Right atrium auricular region (tissue), 2 donors: ENCODE results near the gene HOXD12. TPM values are rescaled to one million over a fixed set of nuclear protein-coding genes. Genes with fewer than 3 reads are reported as not detected.
A peak's percentile ranks its signal among the peaks of the same experiment; 100 is the strongest.

Experiments used
- DNase-seq: peaks from one replicate; pipeline ENCODE4 v3.0.0-alpha.2; 2019; ENCODE audit warnings: low spot score
- H3K27ac ChIP-seq, 2 donors: fragments of 200-600 bp; sonication (generic); 1 replicate in 1 of 2; 2 replicates in 1 of 2; pipeline ENCODE4 v1.5.1; 2016 to 2019
- H3K27me3 ChIP-seq, 2 donors: fragments of 200-600 bp; sonication (generic); one replicate each; pipeline versions ENCODE4 v1.5.1 to v1.6.0; 2017 to 2019
- H3K36me3 ChIP-seq: fragments of 200-600 bp; sonication (generic); one replicate; pipeline ENCODE4 v1.5.1; 2016
- H3K4me1 ChIP-seq, 2 donors: fragments of 200-600 bp; sonication (generic); one replicate each; pipeline versions ENCODE4 v1.5.1 to v1.6.0; 2017 to 2019
- H3K4me3 ChIP-seq, 2 donors: fragments of 200-600 bp; sonication (generic); 1 replicate in 1 of 2; 2 replicates in 1 of 2; pipeline ENCODE4 v1.5.1; 2017 to 2019; ENCODE audit warnings: mild to moderate bottlenecking in 1 of 2, moderate library complexity in 1 of 2
- H3K9me3 ChIP-seq, 2 donors: fragments of 200-600 bp; sonication (generic); one replicate each; pipeline ENCODE4 v1.5.1; 2019
- total RNA-seq, 2 donors: library from RNA; depleted of rRNA; stranded (reverse); fragments of >200 nt; gene quantifications; one replicate each; pipeline ENCODE4 v1.1.0, GENCODE V29; 2016
- TF ChIP-seq, protein P1 (sequence below), 2 donors: fragments of 200-600 bp; sonication (generic); IDR thresholded peaks; one replicate each; pipeline ENCODE4 v1.5.1; 2019; ENCODE audit warnings: antibody characterized with exemption in 2 of 2

Gene HOXD12
- total RNA-seq, 2 donors from 2014 or later, result not detected

DNA sequence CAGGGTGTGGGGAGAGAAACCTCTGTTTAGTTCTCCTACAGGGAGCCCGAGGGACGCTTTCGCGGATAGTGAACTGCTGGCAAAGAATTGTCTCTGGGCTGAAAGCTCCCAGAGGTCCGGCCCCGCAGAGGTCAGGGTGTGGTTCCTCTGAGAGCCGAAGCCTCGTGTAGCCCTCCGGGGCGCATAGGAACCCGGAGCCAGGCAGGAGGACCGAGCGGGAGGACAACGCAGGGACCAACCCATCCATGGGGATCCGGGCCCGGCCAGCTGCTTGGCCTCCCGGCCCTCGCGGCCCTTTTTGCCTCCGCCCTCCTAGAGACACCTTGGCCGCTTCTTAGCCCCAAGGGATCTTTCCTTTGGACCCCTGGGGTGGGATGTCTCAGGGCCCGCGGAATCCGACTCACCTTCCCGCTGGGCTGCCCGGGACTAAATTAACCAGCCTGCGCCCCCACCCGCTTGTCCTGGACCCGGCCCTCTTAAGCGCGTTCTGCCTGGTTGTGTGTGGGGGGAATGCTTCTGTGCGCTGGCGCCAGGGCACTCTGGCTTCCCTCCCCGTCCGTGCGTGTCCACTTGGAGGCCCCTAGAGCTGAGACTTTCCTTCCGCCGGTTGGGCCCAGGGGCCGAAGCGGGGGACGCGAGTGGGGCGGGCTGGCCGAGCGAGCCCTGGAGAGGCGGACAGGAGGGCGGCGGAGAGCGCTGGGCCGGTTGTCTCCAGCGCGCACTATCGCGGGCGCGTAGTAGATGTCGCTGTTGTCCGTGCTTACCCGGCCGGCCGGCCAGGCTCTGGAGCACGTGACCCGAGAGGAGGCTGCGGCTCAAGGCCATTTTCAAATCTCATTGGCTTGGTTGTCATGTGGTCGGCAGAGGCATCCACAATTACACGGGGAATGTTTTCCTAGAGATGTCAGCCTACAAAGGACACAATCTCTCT is 16.6 kb downstream of the HOXD12 start, which contains the start of gene HOXD10:
HOXD10 (plus strand) TSS at position 896 of the 931 bp plus-strand sequence. CDS start 56 bp downstream, outside the sequence.
- no peak for DNase-seq
- peaks cover 87 to 92% of the 10 kb centered on the region in 2 donors for H3K27me3 ChIP-seq
- H3K4me1 ChIP-seq, result peaks cover 0 to 6% of the 10 kb centered on the region in 2 donors
- peaks cover 0 to 4% of the 10 kb centered on the region in 2 donors for H3K9me3 ChIP-seq
- no peaks in the 10 kb centered on the region for H3K36me3 ChIP-seq
- H3K4me3 ChIP-seq, result no peak within 1 kb of the TSS
- no peak within 1 kb of the TSS for H3K27ac ChIP-seq
- TF ChIP-seq, protein P1, sequence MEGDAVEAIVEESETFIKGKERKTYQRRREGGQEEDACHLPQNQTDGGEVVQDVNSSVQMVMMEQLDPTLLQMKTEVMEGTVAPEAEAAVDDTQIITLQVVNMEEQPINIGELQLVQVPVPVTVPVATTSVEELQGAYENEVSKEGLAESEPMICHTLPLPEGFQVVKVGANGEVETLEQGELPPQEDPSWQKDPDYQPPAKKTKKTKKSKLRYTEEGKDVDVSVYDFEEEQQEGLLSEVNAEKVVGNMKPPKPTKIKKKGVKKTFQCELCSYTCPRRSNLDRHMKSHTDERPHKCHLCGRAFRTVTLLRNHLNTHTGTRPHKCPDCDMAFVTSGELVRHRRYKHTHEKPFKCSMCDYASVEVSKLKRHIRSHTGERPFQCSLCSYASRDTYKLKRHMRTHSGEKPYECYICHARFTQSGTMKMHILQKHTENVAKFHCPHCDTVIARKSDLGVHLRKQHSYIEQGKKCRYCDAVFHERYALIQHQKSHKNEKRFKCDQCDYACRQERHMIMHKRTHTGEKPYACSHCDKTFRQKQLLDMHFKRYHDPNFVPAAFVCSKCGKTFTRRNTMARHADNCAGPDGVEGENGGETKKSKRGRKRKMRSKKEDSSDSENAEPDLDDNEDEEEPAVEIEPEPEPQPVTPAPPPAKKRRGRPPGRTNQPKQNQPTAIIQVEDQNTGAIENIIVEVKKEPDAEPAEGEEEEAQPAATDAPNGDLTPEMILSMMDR (IDR thresholded peaks at IDR 0.05), result no peak

DNA sequence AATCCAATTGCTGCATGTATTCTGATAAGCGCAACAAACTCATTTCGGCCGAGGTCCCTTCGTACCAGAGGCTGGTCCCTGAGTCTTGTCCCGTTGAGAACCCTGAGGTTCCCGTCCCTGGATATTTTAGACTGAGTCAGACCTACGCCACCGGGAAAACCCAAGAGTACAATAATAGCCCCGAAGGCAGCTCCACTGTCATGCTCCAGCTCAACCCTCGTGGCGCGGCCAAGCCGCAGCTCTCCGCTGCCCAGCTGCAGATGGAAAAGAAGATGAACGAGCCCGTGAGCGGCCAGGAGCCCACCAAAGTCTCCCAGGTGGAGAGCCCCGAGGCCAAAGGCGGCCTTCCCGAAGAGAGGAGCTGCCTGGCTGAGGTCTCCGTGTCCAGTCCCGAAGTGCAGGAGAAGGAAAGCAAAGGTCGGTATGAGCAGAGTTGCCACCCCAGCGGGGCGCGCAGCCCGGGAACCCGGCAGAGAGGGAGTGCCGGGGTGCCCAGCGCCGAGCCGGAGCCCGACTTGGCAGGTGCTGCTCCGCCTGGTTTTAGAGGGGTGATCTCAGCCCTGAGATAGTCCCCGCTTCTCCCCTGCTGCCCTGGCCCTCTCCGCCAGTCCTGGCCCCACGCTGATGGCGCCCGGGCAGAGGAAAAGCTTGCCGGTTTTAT is 17.7 kb downstream of the HOXD12 start:
- no peak overlapping the region for H3K27ac ChIP-seq

DNA sequence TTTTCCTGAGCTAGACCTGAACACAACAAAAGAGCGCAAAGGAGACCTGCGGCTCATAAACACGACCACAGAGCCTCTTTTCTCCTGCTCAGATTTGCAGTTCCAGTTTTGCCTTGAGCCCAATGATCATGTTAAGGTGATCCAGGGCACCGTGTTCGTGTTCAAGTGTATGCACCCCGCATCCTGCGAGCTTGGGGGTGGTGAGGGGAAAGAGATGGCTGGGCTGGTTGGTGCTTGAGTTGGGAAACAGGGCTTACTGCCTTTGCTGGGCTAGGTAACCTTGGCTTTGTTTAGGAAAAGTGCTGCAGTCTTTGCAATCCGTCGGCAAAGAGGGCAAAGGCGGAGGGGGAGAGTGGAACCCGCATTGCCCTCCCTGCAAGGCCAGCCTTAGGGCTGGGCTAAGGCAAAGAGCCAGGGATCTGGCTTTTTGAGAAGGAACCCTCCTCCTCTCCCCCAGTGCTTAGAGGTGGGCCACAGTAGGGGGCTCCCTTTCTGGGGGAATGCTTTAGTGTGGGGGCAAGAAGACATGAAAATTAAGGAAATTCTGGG is 18.3 kb downstream of the HOXD12 start:
- TF ChIP-seq, protein P1 (IDR thresholded peaks at IDR 0.05), result no peak
- Histone ChIP-seq H3K27ac (no peak overlapping the region), H3K4me3 (no peak overlapping the region), H3K27me3 (peaks cover 78 to 94% of the 10 kb centered on the region in 2 donors), H3K4me1 (peaks cover 0 to 19% of the 10 kb centered on the region in 2 donors), H3K36me3 (no peaks in the 10 kb centered on the region), H3K9me3 (peaks cover 0 to 4% of the 10 kb centered on the region in 2 donors)
- DNase-seq, result no peak

More for the DNA sequence above, 17.7 kb downstream of the HOXD12 start:
- H3K4me1 ChIP-seq, result peaks cover 0 to 13% of the 10 kb centered on the region in 2 donors
- DNase-seq, result no peak
- no peaks in the 10 kb centered on the region for H3K36me3 ChIP-seq
- H3K27me3 ChIP-seq, result peaks cover 79 to 94% of the 10 kb centered on the region in 2 donors
- peaks cover 0 to 4% of the 10 kb centered on the region in 2 donors for H3K9me3 ChIP-seq
- H3K4me3 ChIP-seq, result no peak overlapping the region
- TF ChIP-seq, protein P1 (IDR thresholded peaks at IDR 0.05), result no peak

DNA sequence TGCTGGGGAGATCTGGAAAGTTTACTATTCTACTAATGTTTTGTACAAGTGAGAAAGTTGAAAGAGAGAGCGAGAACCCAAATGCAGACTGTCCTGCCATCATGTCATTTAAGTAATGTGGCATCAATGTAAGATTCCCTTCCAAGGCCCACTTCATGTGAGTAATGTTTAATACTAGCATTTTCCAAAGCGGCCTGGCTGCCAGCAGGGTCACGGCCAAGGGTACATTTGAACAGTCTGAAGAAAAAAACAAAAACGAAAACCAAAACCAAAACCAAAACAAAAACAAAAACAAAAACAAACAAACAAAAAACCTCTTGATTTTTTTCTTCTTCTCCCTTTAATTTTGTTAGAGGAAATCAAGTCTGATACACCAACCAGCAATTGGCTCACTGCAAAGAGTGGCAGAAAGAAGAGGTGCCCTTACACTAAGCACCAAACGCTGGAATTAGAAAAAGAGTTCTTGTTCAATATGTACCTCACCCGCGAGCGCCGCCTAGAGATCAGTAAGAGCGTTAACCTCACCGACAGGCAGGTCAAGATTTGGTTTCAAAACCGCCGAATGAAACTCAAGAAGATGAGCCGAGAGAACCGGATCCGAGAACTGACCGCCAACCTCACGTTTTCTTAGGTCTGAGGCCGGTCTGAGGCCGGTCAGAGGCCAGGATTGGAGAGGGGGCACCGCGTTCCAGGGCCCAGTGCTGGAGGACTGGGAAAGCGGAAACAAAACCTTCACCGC is 19.2 kb downstream of the HOXD12 start:
- DNase-seq, result no peak
- Histone ChIP-seq H3K27ac (no peak overlapping the region), H3K4me1 (peaks cover 0 to 25% of the 10 kb centered on the region in 2 donors), H3K36me3 (no peaks in the 10 kb centered on the region), H3K9me3 (peaks cover 0 to 4% of the 10 kb centered on the region in 2 donors), H3K27me3 (peaks cover 73 to 93% of the 10 kb centered on the region in 2 donors), H3K4me3 (no peak overlapping the region)
- TF ChIP-seq, protein P1 (IDR thresholded peaks at IDR 0.05), result peak; percentile 8 to 21
